Measurements from ENCODE around the gene TRPV4. TPM values are rescaled to one million over a fixed set of nuclear protein-coding genes. Genes with fewer than 3 reads are reported as not detected.
A peak's percentile ranks its signal among the peaks of the same experiment; 100 is the strongest.

Gene TRPV4
- total and polyA plus RNA-seq, 4 experiments from 2014 or later: 0.17 TPM; not detected in 3

DNA sequence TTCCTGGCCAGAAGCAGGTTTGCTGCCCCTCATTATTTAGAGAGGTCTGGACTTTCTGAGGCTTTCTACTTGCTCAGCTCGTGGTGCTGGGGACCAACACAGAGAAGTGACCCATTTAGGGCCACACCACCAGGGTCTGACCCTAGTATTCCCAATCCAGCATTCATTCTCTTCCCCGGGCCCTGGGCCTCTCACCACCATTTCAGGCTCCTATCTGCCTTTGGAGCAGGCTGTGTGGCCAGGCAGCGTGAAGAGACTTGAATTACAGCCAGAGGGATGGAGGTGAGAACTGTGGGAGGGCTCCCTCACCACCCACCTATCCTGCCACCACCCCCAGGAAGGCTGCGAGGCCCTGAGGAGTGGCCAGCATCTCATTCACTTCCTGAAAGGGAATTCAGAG lies 95.0 kb downstream of the TRPV4 start:
- Histone ChIP-seq H3K4me3 (ENCODE audit: low read length in 2 of 2) (no peak overlapping the region), H3K27ac (ENCODE audit: low read depth, low read length) (no peak overlapping the region), H3K36me3 (ENCODE audit: insufficient read depth, low read length) (no peaks in the 10 kb centered on the region), H3K9me3 (ENCODE audit: control insufficient read depth in 1 of 2, low read length in 2 of 2) (no peaks in the 10 kb centered on the region), H3K27me3 (ENCODE audit: insufficient read depth, low read length) (peaks cover 10% of the 10 kb centered on the region), H3K4me1 (ENCODE audit: insufficient read depth, low read length) (no peaks in the 10 kb centered on the region)
- ChIA-PET POLR2A (ENCODE audit: partially characterized antibody) (no interaction called here), CTCF (ENCODE audit: partially characterized antibody) (interaction anchor here (0.7 to 0.8 kb wide), 2 partner anchors 140 to 219 kb away, joined by 3 read pairs; no protein-coding TSS in a partner anchor)
- Mint-ChIP-seq H3K4me1 (no peaks in the 10 kb centered on the region), H3K27me3 (peaks cover 8 to 23% of the 10 kb centered on the region in 2 donors), H3K36me3 (no peaks in the 10 kb centered on the region), H3K9me3 (peaks cover 0 to 1% (median 0%) of the 10 kb centered on the region in 8 donors), H3K27ac (no peak overlapping the region), H3K4me3 (no peak overlapping the region)
- intact Hi-C loops (cut with micrococcal nuclease): no loop called here
- DNase-seq: no peak

DNA sequence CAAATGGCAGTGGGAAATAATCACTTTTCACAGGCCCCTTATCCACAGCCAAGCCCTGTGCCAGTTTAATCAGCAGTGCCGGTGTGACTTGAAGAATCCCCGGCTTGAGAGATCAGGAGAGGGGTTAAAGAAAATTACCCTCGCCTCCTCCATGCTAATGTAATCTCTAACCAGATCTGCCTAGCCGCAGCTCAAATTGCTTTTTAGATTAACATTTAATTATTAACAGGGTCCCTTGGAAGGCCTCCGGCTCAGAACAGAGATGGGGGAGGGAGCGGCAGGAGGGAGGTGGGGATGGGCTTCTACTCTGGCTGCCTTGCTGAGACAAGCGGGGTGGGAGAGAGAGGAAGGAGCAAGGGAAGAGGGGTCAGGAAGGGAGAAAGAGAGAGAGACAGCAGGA lies 95.6 kb downstream of the TRPV4 start:
- no peak for DNase-seq
- Mint-ChIP-seq H3K4me3 (no peak overlapping the region), H3K9me3 (peaks cover 0 to 1% (median 0%) of the 10 kb centered on the region in 8 donors), H3K27ac (no peak overlapping the region), H3K36me3 (no peaks in the 10 kb centered on the region), H3K4me1 (no peaks in the 10 kb centered on the region), H3K27me3 (peaks cover 8 to 27% of the 10 kb centered on the region in 2 donors)
- no peaks in the 10 kb centered on the region for H3K36me3 ChIP-seq (ENCODE audit: insufficient read depth, low read length)
- no peak overlapping the region for H3K4me3 ChIP-seq (ENCODE audit: low read length in 2 of 2)
- H3K27ac ChIP-seq (ENCODE audit: low read depth, low read length): no peak overlapping the region
- ChIA-PET POLR2A (ENCODE audit: partially characterized antibody) (no interaction called here), CTCF (ENCODE audit: partially characterized antibody) (no interaction called here)
- H3K27me3 ChIP-seq (ENCODE audit: insufficient read depth, low read length): peaks cover 10% of the 10 kb centered on the region
- no peaks in the 10 kb centered on the region for H3K9me3 ChIP-seq (ENCODE audit: control insufficient read depth in 1 of 2, low read length in 2 of 2)
- H3K4me1 ChIP-seq (ENCODE audit: insufficient read depth, low read length): no peaks in the 10 kb centered on the region
- intact Hi-C loops (cut with micrococcal nuclease): no loop called here

DNA sequence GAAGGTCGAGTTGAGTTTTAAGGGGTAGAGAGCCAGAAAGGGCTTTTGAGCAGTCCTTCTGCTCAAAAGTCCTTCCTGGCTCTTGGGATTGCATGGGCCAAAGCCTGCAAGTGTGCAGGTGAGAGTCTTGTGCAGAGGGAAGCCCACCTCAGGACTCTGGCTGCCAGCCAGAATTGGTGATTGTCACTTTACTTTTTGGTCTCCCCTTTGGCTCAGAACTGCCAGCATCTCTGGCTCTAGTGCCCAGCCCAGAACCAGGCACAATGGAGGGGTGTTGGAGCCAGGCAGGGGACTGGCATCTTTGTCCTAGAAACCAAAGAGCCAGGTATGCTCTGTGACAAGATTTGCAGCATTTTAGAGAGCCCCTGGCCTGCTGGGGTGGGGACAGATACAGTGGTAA lies 96.1 kb downstream of the TRPV4 start:
- ChIA-PET POLR2A (ENCODE audit: partially characterized antibody) (no interaction called here), CTCF (ENCODE audit: partially characterized antibody) (no interaction called here)
- H3K27ac ChIP-seq (ENCODE audit: low read depth, low read length): no peak overlapping the region
- H3K4me3 ChIP-seq (ENCODE audit: low read length in 2 of 2): no peak overlapping the region
- no peak for DNase-seq
- no peak overlapping the region for H3K4me3 Mint-ChIP-seq
- peaks cover 8 to 28% of the 10 kb centered on the region in 2 donors for H3K27me3 Mint-ChIP-seq
- no peaks in the 10 kb centered on the region for H3K36me3 Mint-ChIP-seq
- no peaks in the 10 kb centered on the region for H3K36me3 ChIP-seq (ENCODE audit: insufficient read depth, low read length)
- H3K27ac Mint-ChIP-seq: no peak overlapping the region
- peaks cover 10% of the 10 kb centered on the region for H3K27me3 ChIP-seq (ENCODE audit: insufficient read depth, low read length)
- H3K4me1 Mint-ChIP-seq: no peaks in the 10 kb centered on the region
- intact Hi-C loops (cut with micrococcal nuclease): no loop called here
- no peaks in the 10 kb centered on the region for H3K4me1 ChIP-seq (ENCODE audit: insufficient read depth, low read length)
- peaks cover 0 to 1% (median 0%) of the 10 kb centered on the region in 8 donors for H3K9me3 Mint-ChIP-seq
- no peaks in the 10 kb centered on the region for H3K9me3 ChIP-seq (ENCODE audit: control insufficient read depth in 1 of 2, low read length in 2 of 2)

DNA sequence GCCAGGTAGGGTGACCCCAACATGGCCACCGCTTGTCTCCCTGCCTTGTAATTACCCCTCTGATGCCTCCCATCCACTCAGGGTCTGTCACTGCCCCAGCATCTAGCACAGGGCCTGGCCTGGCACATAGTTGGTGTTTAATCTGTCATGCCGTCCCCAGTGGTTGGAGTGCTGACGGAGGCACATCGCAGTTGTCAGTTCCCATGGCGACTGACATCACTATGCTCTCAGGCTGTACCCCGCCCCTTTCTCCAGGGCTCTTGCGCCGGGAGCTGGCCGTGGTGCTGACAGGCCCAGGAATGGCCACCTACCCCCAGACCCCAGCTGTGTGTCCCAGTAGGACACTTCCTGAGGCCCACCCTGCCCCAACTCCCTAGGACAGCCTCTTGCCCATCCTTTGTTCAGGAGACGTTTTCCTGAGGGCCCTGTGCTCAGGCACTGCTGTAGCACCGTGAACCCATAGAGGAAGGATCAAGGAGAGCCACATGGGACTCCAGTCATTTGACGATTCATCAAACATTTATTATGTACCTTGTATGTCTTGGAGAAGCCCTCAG lies 96.6 kb downstream of the TRPV4 start:
- peaks cover 8 to 28% of the 10 kb centered on the region in 2 donors for H3K27me3 Mint-ChIP-seq
- Histone ChIP-seq H3K27me3 (ENCODE audit: insufficient read depth, low read length) (peaks cover 10% of the 10 kb centered on the region), H3K4me1 (ENCODE audit: insufficient read depth, low read length) (no peaks in the 10 kb centered on the region), H3K9me3 (ENCODE audit: control insufficient read depth in 1 of 2, low read length in 2 of 2) (no peaks in the 10 kb centered on the region), H3K4me3 (ENCODE audit: low read length in 2 of 2) (no peak overlapping the region), H3K27ac (ENCODE audit: low read depth, low read length) (no peak overlapping the region), H3K36me3 (ENCODE audit: insufficient read depth, low read length) (no peaks in the 10 kb centered on the region)
- H3K27ac Mint-ChIP-seq: no peak overlapping the region
- no peaks in the 10 kb centered on the region for H3K4me1 Mint-ChIP-seq
- intact Hi-C loops (cut with micrococcal nuclease): no loop called here
- DNase-seq: peak in 1 of 5 donors; percentile 6
- CTCF ChIA-PET (ENCODE audit: partially characterized antibody): no interaction called here
- POLR2A ChIA-PET (ENCODE audit: partially characterized antibody): no interaction called here
- H3K4me3 Mint-ChIP-seq: no peak overlapping the region
- H3K9me3 Mint-ChIP-seq: peaks cover 0 to 1% (median 0%) of the 10 kb centered on the region in 8 donors
- H3K36me3 Mint-ChIP-seq: no peaks in the 10 kb centered on the region

DNA sequence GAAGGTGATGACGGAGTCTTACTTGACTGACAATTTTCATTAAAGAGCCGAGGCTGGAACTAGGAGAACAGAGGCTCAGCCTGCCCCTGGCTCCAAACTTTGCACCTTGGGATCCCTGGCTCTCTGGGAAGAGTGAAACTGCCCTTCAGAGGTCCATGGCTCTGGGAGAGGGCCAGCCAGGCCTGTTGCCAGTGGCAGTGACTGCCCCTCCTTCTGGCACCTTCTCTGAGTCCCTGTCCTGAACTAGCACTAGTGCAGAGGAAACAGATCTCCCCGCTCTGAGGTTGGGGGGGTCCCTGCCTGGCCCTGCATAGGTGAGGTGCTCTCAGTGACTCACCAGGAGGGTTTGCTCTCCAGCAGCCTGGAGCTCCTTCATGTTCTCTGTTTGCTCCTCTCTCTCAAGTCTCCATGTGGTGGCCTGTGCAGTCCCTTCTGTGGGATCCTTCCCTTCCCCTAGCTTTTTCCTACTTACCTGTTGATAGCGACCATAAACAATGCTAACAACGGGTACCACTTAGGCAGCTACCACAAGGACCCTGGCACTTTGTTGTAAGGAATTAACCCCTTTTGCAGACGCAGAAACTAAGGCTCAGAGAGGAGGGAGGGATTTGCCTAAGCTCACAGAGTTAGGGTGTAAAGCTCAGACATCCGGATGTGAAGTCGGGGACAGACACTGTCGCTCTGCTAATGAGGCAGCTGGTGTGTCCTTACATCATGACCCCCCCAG lies 97.2 kb downstream of the TRPV4 start:
- no peak overlapping the region for H3K27ac ChIP-seq (ENCODE audit: low read depth, low read length)
- no peak for DNase-seq
- no peaks in the 10 kb centered on the region for H3K4me1 Mint-ChIP-seq
- no peak overlapping the region for H3K4me3 ChIP-seq (ENCODE audit: low read length in 2 of 2)
- H3K36me3 Mint-ChIP-seq: no peaks in the 10 kb centered on the region
- ChIA-PET CTCF (ENCODE audit: partially characterized antibody) (no interaction called here), POLR2A (ENCODE audit: partially characterized antibody) (no interaction called here)
- no peak overlapping the region for H3K4me3 Mint-ChIP-seq
- H3K4me1 ChIP-seq (ENCODE audit: insufficient read depth, low read length): no peaks in the 10 kb centered on the region
- H3K9me3 ChIP-seq (ENCODE audit: control insufficient read depth in 1 of 2, low read length in 2 of 2): no peaks in the 10 kb centered on the region
- peaks cover 0 to 1% (median 0%) of the 10 kb centered on the region in 8 donors for H3K9me3 Mint-ChIP-seq
- peaks cover 10% of the 10 kb centered on the region for H3K27me3 ChIP-seq (ENCODE audit: insufficient read depth, low read length)
- intact Hi-C loops (cut with micrococcal nuclease): no loop called here
- peaks cover 8 to 28% of the 10 kb centered on the region in 2 donors for H3K27me3 Mint-ChIP-seq
- H3K27ac Mint-ChIP-seq: no peak overlapping the region
- H3K36me3 ChIP-seq (ENCODE audit: insufficient read depth, low read length): no peaks in the 10 kb centered on the region

DNA sequence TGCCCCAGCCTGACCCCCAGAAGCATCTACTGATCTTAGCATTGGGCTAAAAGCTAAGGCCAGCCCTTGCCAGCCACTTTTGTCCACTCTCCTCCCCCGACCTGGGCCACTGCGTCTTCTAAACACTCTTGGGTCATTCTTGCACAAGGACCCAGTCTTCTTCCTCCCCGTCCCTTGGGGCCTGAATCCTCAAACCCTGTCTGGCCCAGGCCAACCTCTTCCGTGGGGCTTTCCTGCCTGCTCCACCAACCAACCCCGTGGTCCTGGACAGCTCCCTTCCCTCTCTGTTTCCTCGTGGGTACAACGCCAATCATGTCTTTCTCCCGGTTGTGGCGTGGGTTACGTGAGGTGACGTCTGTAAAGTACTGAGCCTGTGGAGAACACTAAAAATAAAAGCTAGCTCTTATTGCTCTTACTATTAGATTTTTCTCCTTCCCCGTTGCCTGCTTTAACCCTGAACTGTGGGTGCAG lies 98.1 kb downstream of the TRPV4 start:
- H3K4me1 Mint-ChIP-seq: no peaks in the 10 kb centered on the region
- CTCF ChIA-PET (ENCODE audit: partially characterized antibody): no interaction called here

DNA sequence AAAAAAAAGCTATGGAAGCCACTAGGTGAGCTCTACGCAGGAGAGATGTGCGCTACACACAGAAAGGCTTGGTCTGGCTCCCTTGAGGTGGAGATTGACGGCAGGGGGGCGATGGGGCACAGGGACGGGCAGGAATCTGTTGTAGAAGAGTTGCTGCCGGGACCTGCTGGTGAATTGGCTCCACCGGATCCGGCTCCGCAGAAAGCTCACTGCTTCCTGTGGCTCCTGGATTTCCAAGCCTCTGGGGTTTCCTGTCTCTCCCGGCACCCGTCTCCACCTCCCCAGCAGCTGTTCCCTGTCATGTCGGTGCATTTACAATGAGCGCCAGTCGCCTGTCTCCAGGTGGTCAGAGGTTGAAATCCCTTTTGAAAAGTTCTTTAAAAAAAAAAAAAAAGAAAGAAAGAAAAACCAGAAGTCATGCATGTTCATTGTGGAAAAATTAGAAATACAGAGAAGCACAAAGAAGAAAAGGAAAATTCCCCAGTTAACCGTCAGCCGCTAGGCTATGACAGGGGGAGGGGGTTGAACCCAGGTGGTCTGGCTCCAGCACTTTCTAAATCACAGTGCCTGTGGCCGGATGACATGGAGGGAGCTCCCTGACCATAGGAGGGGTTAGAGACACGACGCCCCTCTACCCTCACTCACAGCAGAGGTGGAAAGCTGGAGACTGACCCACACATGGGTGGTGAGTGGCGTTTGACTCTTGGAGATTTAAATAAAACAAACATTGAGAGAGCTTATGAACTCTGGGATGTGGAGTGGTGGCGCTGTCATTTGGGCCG lies 98.8 kb downstream of the TRPV4 start:
- H3K4me3 Mint-ChIP-seq: no peak overlapping the region
- Histone ChIP-seq H3K27ac (ENCODE audit: low read depth, low read length) (no peak overlapping the region), H3K27me3 (ENCODE audit: insufficient read depth, low read length) (peaks cover 10% of the 10 kb centered on the region), H3K36me3 (ENCODE audit: insufficient read depth, low read length) (no peaks in the 10 kb centered on the region), H3K4me1 (ENCODE audit: insufficient read depth, low read length) (no peaks in the 10 kb centered on the region), H3K9me3 (ENCODE audit: control insufficient read depth in 1 of 2, low read length in 2 of 2) (no peaks in the 10 kb centered on the region), H3K4me3 (ENCODE audit: low read length in 2 of 2) (no peak overlapping the region)
- no peak for DNase-seq
- H3K9me3 Mint-ChIP-seq: peaks cover 0 to 1% (median 0%) of the 10 kb centered on the region in 8 donors
- ChIA-PET CTCF (ENCODE audit: partially characterized antibody) (no interaction called here), POLR2A (ENCODE audit: partially characterized antibody) (no interaction called here)
- no peak overlapping the region for H3K27ac Mint-ChIP-seq
- H3K36me3 Mint-ChIP-seq: no peaks in the 10 kb centered on the region
- H3K4me1 Mint-ChIP-seq: no peaks in the 10 kb centered on the region
- H3K27me3 Mint-ChIP-seq: peaks cover 8 to 23% of the 10 kb centered on the region in 2 donors
- intact Hi-C loops (cut with micrococcal nuclease): no loop called here

More for the DNA sequence above, 98.1 kb downstream of the TRPV4 start:
- H3K4me1 ChIP-seq (ENCODE audit: insufficient read depth, low read length): no peaks in the 10 kb centered on the region
- no peak overlapping the region for H3K27ac Mint-ChIP-seq
- H3K27ac ChIP-seq (ENCODE audit: low read depth, low read length): no peak overlapping the region
- intact Hi-C loops (cut with micrococcal nuclease): no loop called here
- no peaks in the 10 kb centered on the region for H3K36me3 Mint-ChIP-seq
- H3K4me3 Mint-ChIP-seq: no peak overlapping the region
- POLR2A ChIA-PET (ENCODE audit: partially characterized antibody): no interaction called here
- peaks cover 0 to 1% (median 0%) of the 10 kb centered on the region in 8 donors for H3K9me3 Mint-ChIP-seq
- DNase-seq: no peak
- peaks cover 10% of the 10 kb centered on the region for H3K27me3 ChIP-seq (ENCODE audit: insufficient read depth, low read length)
- no peak overlapping the region for H3K4me3 ChIP-seq (ENCODE audit: low read length in 2 of 2)
- no peaks in the 10 kb centered on the region for H3K36me3 ChIP-seq (ENCODE audit: insufficient read depth, low read length)
- peaks cover 8 to 24% of the 10 kb centered on the region in 2 donors for H3K27me3 Mint-ChIP-seq
- H3K9me3 ChIP-seq (ENCODE audit: control insufficient read depth in 1 of 2, low read length in 2 of 2): no peaks in the 10 kb centered on the region

Measured in CD4-positive, alpha-beta memory T cell (primary cell).